CD4-positive, alpha-beta T cell treated with Interleukin-21 for 1 hour (primary cell): ENCODE results near the gene CCL22.
"Not testable (repeated sequence)": the region's sequence is repeated elsewhere in the genome, so short reads cannot be mapped to it uniquely, and the experiment has no call there.

ENCODE experiments used
- DNase-seq: peaks from one replicate; pipeline ENCODE4 v3.0.0-alpha.2; 2020

CCL22 gene

DNA sequence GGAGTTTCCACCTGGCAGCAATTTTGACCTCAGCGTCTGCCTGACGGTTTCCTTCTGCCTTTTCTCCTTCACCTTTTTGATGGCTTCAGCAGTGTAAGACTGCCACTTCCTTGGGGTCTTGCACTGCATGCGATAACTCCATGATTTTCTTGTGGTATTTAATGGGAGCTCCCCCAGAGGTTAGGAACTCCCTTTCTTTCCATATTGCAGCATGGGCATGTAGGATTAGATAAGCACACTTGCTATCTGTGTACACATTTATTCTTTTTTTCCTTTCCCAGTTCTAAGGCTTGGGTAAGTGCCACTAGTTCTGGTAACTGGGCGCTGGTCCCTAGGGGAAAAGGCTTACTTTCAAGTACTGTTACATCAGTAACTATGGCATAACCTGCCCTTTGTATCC is 38.9 kb downstream of the CCL22 start:
- not testable (repeated sequence) for DNase-seq

DNA sequence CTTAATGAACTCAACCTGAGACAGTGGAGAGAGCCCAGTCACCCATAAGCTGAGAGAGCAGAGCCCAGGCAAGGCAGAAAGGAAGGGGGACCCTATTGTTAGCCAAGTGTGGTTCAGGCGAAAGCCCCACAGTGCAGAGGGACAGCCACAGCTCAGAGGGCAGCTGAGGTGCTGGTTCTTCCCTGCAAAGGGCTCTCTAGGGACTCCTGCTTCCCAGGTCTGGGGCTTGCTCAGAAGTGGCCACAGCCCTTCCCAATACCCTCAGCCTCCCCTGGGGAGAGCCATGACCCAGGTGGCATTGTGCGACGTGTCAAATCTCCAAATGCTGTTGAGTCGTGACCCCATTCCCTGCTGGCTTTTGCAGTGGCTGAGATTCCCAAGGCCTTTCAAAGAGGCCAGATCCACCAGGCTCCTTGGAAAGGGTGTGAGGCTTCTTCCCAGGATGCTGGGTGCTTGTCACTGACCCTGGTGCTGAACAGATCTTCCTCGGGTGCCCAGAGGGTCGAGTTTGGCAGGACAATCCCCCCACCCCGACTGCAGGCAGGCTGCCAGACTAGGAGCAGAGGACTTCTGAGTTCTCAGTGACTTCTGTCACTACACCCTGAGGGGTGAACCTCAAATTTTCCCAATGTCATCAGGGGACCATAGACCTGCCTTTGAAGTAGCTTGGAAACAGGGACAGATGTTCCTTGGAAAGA is 43.5 kb downstream of the CCL22 start:
- no peak for DNase-seq

GRCh38 chr16:57403965-57404817 is 45.6 kb downstream of the CCL22 start, which contains the start of gene CCL17:
Gene CCL17, plus strand, starts transcription at chr16:57404767. Its CDS starts 9,166 bp downstream, at chr16:57413933.
- DNase-seq, result no peak

GRCh38 chr16:57405097-57405496 is 46.5 kb downstream of the CCL22 start:
- no peak for DNase-seq

GRCh38 chr16:57406881-57407280 is 48.3 kb downstream of the CCL22 start:
- DNase-seq, result no peak

DNA sequence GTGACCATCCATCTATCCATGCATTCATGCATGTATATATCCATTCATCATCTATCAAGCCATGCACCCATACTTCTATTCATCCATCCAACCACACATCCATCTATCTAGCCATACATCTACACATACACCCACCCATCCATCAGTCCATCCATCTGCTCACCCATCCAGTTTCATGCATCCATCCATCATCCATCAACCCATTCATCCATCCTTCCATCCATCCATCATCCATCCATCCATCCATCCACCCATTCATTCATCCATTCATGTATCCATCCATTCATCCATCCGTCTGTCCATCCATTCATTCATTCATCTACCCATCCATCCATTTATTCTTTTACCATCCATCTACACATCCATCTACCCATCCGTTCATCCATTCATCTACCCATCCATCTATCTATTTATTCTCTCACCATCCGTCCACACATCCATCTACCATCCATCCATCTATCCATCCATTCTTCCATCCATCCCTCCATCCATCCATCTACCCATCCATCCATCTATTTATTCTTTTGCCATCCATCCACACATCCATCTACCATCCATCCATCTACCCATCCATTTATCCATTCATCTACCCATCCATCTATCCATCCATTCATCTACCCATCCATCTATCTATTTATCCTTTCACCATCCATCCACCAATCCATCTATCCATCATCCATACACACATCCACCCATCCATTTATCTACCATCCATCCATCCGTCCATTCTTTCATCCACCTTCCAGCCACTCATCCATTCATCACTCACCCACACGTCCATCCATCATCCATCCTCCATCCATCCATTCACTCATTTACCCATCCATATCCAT is 49.2 kb downstream of the CCL22 start:
- DNase-seq, result no peak

GRCh38 chr16:57409065-57409464 is 50.5 kb downstream of the CCL22 start:
- no peak for DNase-seq

GRCh38 chr16:57409870-57410587 is 51.4 kb downstream of the CCL22 start:
- DNase-seq, result no peak

GRCh38 chr16:57411362-57411976 is 52.9 kb downstream of the CCL22 start:
- no peak for DNase-seq

GRCh38 chr16:57412584-57412983 is 54.0 kb downstream of the CCL22 start:
- DNase-seq, result no peak

DNA sequence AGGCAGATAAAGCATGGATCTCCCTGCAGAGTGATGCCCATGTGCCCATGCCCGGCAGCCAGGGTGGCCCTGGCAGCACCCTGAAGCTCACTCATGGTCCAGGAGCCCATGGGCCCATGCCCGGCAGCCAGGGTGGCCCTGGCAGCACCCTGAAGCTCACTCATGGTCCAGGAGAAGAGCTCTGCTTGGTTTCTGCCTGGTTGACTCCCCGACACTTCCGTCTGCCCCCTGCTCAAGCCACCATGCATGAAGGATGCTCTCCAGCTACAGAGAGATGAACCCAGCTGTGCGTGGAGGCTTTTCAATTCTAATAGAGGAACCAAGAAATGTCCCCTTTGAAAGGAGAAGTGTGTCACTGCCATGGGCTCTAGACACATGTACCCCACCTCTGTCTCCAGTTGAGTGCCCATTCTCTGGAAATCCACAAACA is 54.7 kb downstream of the CCL22 start:
- no peak for DNase-seq

DNA sequence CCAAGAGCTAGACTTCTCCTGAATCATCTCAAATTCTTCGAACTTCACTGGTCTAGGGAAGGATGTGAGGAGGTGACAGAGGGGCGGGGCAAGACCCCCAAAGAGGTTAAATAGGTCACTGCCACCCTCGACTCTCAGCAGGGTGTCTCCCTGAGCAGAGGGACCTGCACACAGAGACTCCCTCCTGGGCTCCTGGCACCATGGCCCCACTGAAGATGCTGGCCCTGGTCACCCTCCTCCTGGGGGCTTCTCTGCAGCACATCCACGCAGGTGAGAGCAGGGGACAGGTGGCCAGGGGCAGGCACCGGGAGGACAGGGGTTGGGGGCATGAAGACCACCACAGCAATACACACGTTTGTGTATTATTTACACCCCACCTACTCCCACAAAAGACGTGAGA is 55.1 kb downstream of the CCL22 start:
- DNase-seq, result no peak
